Measurements from ENCODE around the gene AGBL1.

AGBL1 gene

GRCh38 chr15:86735247-86736040, 655.8 kb downstream of the AGBL1 start:
- DNase-seq (ENCODE audit: low read depth) = no peak
- no peak for TF ChIP-seq CTCF (IDR thresholded peaks at IDR 0.05; ENCODE audit: low read length, missing control alignments)
- no peak overlapping the region for H3K4me3 ChIP-seq (replicated peaks; ENCODE audit: low read depth, low read length)

DNA sequence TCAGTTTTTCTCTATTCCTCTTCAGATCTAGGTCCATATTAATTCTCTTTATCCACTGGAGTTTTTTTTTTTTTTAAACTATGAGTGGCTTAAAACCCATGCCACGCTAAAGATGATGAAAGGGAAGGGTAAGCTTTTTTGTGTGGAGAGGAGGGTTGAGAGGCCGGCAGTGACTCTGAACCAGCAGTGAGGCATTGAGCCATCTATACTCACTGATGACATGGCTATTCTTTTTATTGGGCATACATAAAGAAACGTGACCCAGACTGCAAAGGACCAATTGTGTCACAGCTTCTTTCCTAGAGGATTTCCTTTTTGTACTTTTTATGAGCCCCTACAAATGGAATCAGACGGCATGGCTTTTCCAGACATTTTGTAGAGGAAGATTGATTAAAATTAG, 662.2 kb downstream of the AGBL1 start:
- H3K4me3 ChIP-seq (replicated peaks; ENCODE audit: low read depth, low read length) = no peak overlapping the region
- DNase-seq (ENCODE audit: low read depth) = no peak
- TF ChIP-seq CTCF (IDR thresholded peaks at IDR 0.05; ENCODE audit: low read length, missing control alignments) = no peak

DNA sequence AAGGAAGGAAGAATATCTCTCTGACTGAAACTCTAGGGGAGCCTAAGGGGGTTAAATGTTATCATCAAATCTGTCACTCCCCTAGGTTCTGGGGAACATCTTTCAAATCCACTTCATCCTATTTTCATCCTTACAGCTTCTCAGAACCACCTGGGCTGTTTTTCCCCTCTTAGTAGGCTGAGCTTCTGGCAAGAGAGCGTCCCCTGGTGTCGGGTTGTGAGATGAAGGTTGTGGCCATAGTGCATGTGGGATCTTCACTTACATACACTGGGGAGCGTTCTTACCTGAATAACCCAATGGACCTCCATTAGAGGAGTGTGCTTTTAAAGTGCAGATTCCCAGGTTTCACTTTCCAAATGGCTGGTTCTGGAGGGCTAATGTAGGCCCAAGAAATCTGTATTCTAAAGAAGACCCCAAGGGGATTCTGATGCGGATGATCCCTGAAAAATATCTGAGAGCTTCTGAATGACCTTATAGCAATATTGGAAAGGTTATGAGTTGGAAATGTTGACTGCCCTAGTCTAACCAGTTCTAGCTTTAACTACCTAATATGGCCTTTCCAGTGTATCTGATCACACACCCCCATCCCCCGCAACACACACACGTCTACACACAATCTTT, 663.7 kb downstream of the AGBL1 start:
- no peak for DNase-seq (ENCODE audit: low read depth)
- no peak for TF ChIP-seq CTCF (IDR thresholded peaks at IDR 0.05; ENCODE audit: low read length, missing control alignments)
- H3K4me3 ChIP-seq (replicated peaks; ENCODE audit: low read depth, low read length) = no peak overlapping the region

DNA sequence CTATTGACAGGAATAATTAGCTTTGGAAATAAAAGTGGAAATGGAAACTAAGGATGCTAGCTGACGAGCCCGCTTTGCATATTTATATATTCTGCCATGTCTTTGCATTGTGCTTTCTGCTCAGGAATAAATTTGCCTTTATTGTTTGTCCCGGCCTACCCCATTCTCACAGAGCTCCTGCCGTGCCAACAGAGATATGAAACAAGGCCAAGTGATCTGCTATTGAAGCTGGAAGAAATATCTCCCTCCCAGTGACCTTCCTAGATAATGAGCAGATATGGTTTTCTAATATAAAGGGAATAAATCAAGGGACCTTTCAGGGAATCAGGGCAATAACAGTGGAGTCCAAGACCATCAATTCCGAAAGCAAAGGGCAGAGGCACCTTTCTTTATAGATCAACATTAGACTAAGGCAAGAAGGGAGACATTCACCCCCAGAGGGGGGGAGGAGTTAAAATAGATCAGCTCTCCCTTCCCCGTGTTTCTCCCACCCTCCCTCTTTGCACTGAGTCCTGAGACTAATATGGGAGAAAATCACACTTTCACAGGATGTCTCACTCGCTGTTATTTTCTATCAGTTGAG, 664.6 kb downstream of the AGBL1 start:
- no peak for TF ChIP-seq CTCF (IDR thresholded peaks at IDR 0.05; ENCODE audit: low read length, missing control alignments)
- no peak for DNase-seq (ENCODE audit: low read depth)
- H3K4me3 ChIP-seq (replicated peaks; ENCODE audit: low read depth, low read length) = no peak overlapping the region

GRCh38 chr15:86751116-86751515, 671.4 kb downstream of the AGBL1 start:
- TF ChIP-seq CTCF (IDR thresholded peaks at IDR 0.05; ENCODE audit: low read length, missing control alignments) = no peak
- DNase-seq (ENCODE audit: low read depth) = no peak
- no peak overlapping the region for H3K4me3 ChIP-seq (replicated peaks; ENCODE audit: low read depth, low read length)

DNA sequence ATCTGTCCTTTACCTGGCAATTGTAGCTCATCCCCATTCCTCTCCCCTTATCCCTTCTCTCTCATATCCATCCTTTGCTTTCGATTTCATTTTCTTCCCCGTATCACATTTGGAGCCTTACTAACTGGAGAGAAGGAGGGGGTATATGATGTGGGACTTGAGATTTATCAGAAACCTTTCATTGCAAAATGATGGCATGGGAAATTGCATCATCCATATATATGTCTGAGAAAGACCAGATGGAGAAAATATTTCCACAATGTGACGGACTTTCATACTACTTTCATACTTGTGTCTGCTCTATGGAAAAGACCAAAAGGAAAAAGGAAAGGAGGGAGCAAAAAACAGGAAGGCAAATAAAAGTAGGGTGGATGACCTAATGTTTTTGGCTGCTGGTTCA, 675.2 kb downstream of the AGBL1 start:
- H3K4me3 ChIP-seq (replicated peaks; ENCODE audit: low read depth, low read length) = no peak overlapping the region
- no peak for DNase-seq (ENCODE audit: low read depth)
- TF ChIP-seq CTCF (IDR thresholded peaks at IDR 0.05; ENCODE audit: low read length, missing control alignments) = no peak

Measured in fibroblast of pulmonary artery (primary cell).